HG03378 (cell line): ENCODE measurements around the gene PLIN1.

Experiments used
- ATAC-seq: cut with Tn5 transposase; IDR thresholded peaks from one replicate; pipeline ENCODE4 v1.9.1; 2021; ENCODE audit warnings: mild to moderate bottlenecking, moderate library complexity; ENCODE audit not compliant: unreplicated experiment

PLIN1 gene

GRCh38 chr15:89672221-89673164, 6.7 kb downstream of the PLIN1 start:
- no peak for ATAC-seq

DNA sequence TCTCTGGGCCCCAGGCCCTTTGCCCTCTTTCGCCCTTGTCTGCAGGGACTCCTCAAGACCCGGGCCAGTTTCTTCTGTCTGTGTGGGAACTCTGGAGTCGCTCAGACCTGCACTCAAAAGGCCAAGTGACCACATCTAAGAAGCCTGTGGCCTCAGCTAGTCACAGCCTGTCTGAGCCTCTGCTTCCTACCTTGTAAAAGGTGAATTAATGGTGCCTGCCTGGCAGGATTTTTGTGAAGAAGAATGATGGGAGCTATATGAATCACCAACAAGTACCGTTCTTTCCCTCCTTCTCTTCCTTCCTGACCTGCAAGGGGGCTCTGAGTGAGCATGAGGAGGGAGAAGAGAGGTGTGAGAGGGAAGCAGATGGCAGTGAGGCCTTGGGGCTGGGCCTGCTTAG, 7.5 kb downstream of the PLIN1 start:
- ATAC-seq: no peak

DNA sequence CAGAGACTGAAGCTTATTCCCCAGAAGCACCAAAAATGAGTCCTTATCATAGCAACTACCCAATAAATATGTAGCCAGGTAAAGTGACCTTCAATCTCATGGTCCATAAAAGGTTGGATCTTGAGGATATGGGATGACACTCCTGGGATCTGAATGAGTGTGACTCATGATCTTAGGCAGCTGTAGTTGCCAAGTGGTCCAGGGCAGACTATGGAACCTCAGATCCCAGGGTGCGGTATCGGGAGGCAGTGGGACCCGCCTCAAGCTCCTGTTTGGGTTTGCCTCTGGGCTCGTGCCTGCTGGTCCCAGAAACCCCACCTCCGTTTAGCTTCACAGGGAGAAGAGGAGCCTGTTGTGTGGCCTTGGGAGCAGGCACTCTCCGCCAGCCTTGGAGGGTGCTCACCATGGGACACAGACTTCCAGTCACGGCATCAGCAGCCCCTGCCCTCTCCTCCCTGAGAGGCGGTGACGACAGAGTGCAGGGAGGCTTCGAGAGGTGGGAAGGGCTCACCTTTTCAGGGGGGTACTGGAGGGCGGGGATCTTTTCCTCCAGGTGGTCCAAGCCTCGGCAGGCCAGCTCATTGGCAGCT, 8.1 kb downstream of the PLIN1 start:
- no peak for ATAC-seq

GRCh38 chr15:89669941-89670340, 9.2 kb downstream of the PLIN1 start:
- ATAC-seq: no peak

DNA sequence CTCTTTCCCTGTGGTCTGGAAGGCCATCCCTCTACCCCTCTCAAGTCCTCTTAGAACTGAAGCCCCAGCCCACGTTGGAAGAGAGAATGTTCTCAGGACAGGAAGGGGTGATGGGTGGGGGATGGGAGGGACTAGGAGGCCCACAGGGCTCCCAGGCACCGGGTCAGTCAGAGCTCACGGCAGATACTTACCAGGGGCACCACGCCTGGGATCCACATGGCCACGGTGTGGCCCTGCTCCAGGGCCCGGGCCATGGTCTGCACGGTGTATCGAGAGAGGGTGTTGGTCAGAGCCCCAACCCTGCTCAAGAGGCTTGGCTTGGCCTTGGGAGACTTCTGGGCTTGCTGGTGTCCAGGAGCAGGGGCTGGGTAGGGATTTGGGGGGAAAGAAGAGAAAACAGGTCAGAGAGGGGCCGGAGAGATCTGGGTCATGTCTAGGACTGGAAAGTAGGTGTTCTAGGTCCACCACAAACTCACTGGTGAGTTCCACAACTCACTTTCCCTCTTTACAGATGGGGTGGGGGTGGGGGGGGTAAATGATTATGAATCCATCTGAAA, 9.8 kb downstream of the PLIN1 start:
- ATAC-seq: no peak

GRCh38 chr15:89668171-89668570, 11.0 kb downstream of the PLIN1 start:
- no peak for ATAC-seq

GRCh38 chr15:89667706-89667960, 11.5 kb downstream of the PLIN1 start:
- no peak for ATAC-seq

DNA sequence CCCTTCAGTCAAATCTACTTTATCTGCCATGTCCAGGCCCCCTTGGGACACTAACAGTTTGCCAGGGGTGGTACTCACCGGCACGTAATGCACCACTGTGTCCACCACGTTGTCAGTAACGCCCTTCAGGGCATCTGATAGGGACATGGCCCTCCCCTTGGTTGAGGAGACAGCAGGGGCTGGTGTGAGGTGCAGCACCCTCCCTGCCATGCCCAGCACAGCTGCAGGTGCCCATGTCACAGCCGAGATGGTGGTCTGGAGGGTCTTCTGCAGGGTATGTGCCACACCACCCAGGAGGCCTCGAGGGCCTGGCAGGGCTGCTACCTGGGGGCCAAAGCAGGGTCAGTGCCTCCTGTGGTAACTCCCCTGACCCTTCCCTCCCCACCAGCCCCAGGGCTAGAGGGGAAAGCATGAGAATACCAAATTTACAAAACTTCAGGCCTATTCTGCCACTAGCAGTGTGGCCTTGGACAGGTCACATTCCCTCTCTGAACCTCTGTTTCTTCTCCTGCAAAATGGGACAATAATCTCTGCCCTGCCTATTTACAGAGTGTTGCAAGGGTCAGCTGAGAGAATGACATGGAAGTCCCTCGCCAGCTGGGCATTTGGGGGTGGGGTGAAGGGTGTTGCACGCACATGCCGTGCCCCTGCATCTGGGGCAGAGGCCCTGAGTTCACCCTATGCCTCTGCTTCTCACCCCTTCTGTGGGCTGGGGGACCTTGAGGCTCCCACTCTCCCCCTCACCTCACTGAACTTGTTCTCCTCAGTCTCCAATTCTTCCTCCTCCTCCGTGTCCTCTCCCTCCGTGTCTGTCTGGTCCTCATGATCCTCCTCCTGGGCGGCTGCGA, 12.1 kb downstream of the PLIN1 start:
- no peak for ATAC-seq

- ATAC-seq: no peak
These were observed 12.8 kb downstream of the PLIN1 start for GRCh38 chr15:89666184-89666857.

DNA sequence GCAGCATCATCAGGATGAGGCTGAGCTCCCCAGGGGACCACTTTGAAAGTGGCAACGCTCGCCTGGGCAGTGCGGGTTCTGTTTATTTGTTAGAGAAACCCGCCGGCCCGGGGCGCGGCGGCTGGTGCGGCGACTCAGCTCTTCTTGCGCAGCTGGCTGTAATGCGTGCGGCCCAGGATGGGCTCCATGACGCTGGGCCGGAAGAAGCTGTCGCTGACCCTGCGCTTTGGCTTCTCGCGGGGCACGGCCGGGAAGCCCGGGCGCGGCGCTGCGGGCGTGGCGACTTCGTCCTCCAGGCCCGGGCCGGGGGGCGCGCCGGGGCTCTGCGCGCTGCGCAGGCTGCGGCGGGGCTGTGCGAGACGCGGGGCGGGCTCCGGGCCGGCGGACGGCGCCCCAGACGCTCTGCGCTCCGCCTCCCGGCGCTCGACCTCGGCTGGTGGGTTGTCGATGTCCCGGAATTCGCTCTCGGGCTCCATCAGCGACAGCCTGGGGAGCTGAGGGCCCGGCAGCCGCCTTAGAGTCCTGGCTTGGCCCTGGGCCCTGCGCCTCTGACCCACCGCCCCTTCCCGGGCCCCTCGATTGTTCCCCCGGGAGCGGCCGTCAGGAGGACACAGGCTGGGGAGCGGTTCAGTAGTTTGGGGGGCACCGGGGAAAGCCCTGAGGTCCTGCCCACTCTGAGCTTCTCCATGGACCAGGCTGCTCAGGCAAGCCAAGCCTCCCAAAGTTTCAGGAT, 13.6 kb downstream of the PLIN1 start:
- ATAC-seq: no peak

- no peak for ATAC-seq
These were observed 14.5 kb downstream of the PLIN1 start for GRCh38 chr15:89664441-89665350.

DNA sequence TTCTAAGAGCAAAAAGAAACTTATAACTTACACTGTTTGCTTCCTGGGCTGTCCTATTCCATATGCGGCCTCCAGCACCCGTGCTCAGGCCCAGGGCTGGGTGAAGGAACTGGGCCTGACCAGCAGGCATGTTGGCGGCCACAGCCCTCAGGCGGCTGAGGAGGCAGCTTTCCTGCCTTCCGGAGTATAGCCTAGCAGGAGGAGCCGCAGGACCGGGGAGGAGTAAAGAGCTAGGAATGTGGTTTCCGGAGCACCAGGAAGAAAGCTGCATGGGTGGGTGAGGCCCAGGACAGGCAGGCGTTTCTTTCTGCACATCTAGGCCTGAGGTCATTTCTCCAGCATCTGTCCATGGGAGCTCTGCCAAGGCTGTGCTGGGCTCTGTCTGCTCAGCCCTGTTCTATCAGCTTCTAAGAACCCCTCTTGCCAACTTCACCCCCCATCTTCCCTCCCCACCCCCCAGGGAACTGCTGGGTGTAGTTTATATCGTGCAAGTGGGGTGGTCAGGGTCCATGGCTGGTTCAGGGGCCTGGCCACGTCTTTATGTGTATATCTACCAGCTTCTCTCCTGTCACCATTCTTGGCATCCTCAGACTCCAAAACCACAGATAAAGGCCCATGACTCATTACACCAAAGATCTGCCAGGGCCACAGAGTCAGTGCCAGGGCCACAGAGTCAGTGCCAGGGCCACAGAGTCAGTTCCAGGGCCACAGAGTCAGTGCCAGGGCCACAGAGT, 16.1 kb downstream of the PLIN1 start:
- ATAC-seq: no peak

DNA sequence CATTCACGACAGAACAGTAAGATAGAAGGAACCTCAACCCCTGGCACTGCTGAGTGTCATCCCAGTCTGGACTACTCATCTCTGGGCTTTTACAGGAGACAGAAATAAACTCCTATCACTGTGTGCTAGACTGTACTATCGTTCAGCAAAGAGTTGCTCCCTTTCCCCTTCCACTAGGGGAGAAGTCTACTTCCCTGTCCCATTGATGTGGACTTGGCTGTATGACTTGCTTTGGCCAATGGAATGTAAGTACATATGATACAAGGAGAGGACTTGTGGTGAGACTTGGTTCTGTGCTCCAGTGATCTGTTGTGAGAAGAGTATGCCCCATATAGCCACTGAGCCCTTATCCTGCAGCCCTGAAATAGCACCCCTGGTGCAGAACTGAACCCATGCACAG, 18.6 kb downstream of the PLIN1 start:
- no peak for ATAC-seq

DNA sequence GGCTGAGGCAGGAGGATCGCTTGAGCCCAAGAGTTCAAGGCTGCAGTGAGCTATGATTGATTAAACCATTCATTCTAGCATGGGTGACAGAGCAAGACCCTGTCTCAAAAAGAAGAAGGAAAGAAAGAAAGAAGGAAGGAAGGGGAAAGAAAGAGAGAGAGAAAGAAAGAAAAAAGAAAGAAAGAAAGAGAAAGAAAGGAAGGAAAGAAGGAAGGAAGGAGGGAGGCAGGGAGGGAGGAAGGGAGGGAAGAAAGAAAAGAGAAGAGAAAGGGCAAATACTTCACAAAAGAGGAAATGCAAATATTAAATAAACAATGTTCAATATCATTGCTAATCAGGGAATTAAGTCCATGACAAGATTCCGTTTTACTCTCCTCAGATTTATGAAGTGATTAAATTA, 19.9 kb downstream of the PLIN1 start:
- ATAC-seq: no peak

DNA sequence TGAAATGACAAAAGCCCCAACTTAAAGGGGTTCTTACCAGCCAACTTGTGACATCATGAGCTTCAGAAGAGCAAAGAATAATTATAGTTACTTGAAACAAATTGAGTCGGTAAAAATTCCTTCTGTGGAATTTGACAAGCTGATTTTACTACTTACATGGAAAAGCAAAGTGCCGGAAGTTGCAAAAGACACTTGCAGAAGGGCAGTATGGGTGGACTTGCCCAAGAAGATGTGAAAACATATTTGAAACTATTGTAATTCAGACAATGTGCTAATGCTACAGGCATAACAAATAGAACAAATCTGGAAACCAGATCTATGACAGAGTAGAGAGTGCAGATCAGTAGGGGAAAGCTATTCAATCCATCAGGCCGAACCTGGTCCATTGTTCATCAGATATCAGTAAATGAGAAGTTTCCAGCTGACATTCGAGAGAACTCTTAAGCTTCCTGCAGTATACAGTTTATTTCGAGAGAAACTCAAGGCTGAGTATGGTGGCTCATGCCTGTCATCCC, 21.4 kb downstream of the PLIN1 start:
- no peak for ATAC-seq

GRCh38 chr15:89656116-89656815, 22.9 kb downstream of the PLIN1 start:
- ATAC-seq: no peak
